Measurements from ENCODE around the gene C1QL1.
A peak's percentile ranks its signal among the peaks of the same experiment; 100 is the strongest.

C1QL1 gene

GRCh38 chr17:44914148-44914547 lies 54.0 kb downstream of the C1QL1 start:
- TF ChIP-seq CTCF (IDR thresholded peaks at IDR 0.05; ENCODE audit: borderline replicate concordance, extremely low read depth, low read length, poor library complexity, severe bottlenecking): no peak
- TF ChIP-seq EZH2 (IDR thresholded peaks at IDR 0.05; ENCODE audit: borderline replicate concordance, low read depth, low read length, severe bottlenecking): no peak
- Histone ChIP-seq H3K9ac (ENCODE audit: low read depth, low read length) (no peak overlapping the region), H3K27ac (ENCODE audit: low read length) (no peak overlapping the region), H3K36me3 (ENCODE audit: insufficient read depth, low read length) (no peaks in the 10 kb centered on the region), H3K4me2 (ENCODE audit: insufficient read depth, low read length) (no peak overlapping the region), H3K27me3 (ENCODE audit: insufficient read depth, low read length, poor library complexity) (peaks cover 2% of the 10 kb centered on the region), H3K4me3 (ENCODE audit: low read depth in 1 of 2, low read length in 2 of 2) (no peak overlapping the region), H2AFZ (ENCODE audit: low read depth, low read length) (no peak overlapping the region), H3K79me2 (ENCODE audit: insufficient read depth, low read length) (no peaks in the 10 kb centered on the region), H3K4me1 (ENCODE audit: insufficient read depth, low read length) (no peaks in the 10 kb centered on the region), H4K20me1 (ENCODE audit: insufficient read depth, low read length) (no peaks in the 10 kb centered on the region; the same call in 1 of the 2 replicates), H3K9me3 (ENCODE audit: insufficient read depth, low read length, severe bottlenecking) (no peaks in the 10 kb centered on the region)
- no peak for ATAC-seq (ENCODE audit: insufficient read depth, low read depth)
- no peak for DNase-seq

DNA sequence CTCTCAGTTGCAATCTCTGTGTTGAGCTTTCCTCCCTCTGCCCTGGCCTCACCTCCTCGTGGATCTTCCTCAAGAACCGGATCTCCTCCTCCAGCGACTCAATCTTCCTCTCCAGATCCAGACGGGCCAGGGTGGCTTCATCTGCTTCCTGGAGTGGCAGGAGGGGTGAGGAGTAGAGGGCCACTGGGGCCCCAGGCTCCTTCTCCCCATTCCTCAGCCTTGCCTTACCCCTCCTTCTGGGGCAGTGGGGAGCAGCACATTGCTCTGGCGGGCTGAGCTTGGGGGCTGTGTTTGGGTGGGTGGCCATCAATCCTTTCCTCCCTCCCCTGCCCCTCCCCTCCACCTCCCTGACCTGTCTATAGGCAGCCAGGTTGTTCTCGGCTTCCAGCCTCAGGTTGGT lies 54.4 kb downstream of the C1QL1 start:
- no peak for ATAC-seq (ENCODE audit: insufficient read depth, low read depth)
- H3K9ac ChIP-seq (ENCODE audit: low read depth, low read length): no peak overlapping the region
- no peak overlapping the region for H3K4me2 ChIP-seq (ENCODE audit: insufficient read depth, low read length)

DNA sequence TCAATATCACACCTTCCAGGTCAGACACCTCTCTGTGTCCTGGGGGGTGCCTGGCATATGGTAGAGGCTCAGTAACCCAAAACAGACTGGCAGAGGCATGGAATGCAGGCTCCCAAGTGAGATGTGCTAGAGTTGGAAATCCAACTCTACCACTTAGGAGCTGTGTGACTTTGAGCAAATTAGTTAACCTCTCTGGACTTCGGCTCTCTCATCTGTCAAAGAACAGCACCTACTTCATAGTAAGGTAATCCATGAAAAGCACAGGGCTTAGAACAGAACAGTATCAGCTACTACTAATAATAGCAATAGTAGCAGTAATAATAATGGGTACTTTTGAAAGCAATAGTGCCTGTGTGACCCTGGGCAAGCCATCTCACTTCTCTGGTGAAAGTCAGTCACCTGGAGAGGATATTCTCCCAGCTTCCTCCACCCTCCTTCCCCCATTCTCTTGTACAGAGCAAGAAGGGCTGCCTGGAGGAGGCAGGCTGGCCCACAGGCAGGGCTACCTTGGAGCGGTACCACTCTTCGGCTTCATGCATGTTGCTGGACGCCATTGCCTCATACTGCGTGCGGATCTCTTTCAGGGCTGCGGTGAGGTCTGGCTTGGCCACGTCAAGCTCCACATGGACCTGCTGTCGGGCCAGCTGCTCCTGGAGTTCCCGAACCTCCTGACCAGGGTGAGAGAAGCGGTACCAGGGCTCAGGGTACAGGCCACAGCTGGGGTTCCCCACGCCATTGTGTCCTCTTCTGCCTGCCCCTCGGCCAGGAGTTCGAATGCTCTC lies 55.1 kb downstream of the C1QL1 start:
- Histone ChIP-seq H4K20me1 (ENCODE audit: insufficient read depth, low read length) (no peaks in the 10 kb centered on the region; the same call in 1 of the 2 replicates), H3K4me1 (ENCODE audit: insufficient read depth, low read length) (no peaks in the 10 kb centered on the region), H3K9ac (ENCODE audit: low read depth, low read length) (no peak overlapping the region), H3K79me2 (ENCODE audit: insufficient read depth, low read length) (no peaks in the 10 kb centered on the region), H3K4me3 (ENCODE audit: low read depth in 1 of 2, low read length in 2 of 2) (no peak overlapping the region), H3K27ac (ENCODE audit: low read length) (no peak overlapping the region), H3K4me2 (ENCODE audit: insufficient read depth, low read length) (no peak overlapping the region), H3K36me3 (ENCODE audit: insufficient read depth, low read length) (no peaks in the 10 kb centered on the region), H3K9me3 (ENCODE audit: insufficient read depth, low read length, severe bottlenecking) (no peaks in the 10 kb centered on the region), H3K27me3 (ENCODE audit: insufficient read depth, low read length, poor library complexity) (peaks cover 2% of the 10 kb centered on the region), H2AFZ (ENCODE audit: low read depth, low read length) (no peak overlapping the region)
- no peak for TF ChIP-seq CTCF (IDR thresholded peaks at IDR 0.05; ENCODE audit: borderline replicate concordance, extremely low read depth, low read length, poor library complexity, severe bottlenecking)
- no peak for TF ChIP-seq EZH2 (IDR thresholded peaks at IDR 0.05; ENCODE audit: borderline replicate concordance, low read depth, low read length, severe bottlenecking)
- DNase-seq (no peak), ATAC-seq (ENCODE audit: insufficient read depth, low read depth) (no peak)

More for the DNA sequence above, 54.4 kb downstream of the C1QL1 start:
- H2AFZ ChIP-seq (ENCODE audit: low read depth, low read length): 0 out of 2 replicates have a peak overlapping the region, but pooled peaks have one; percentile 19
- peaks cover 2% of the 10 kb centered on the region for H3K27me3 ChIP-seq (ENCODE audit: insufficient read depth, low read length, poor library complexity)
- TF ChIP-seq CTCF (IDR thresholded peaks at IDR 0.05; ENCODE audit: borderline replicate concordance, extremely low read depth, low read length, poor library complexity, severe bottlenecking): no peak
- no peak for TF ChIP-seq EZH2 (IDR thresholded peaks at IDR 0.05; ENCODE audit: borderline replicate concordance, low read depth, low read length, severe bottlenecking)
- H3K9me3 ChIP-seq (ENCODE audit: insufficient read depth, low read length, severe bottlenecking): no peaks in the 10 kb centered on the region
- no peak for DNase-seq
- H3K36me3 ChIP-seq (ENCODE audit: insufficient read depth, low read length): no peaks in the 10 kb centered on the region
- H4K20me1 ChIP-seq (ENCODE audit: insufficient read depth, low read length): no peaks in the 10 kb centered on the region; the same call in 1 of the 2 replicates
- no peak overlapping the region for H3K27ac ChIP-seq (ENCODE audit: low read length)
- H3K79me2 ChIP-seq (ENCODE audit: insufficient read depth, low read length): no peaks in the 10 kb centered on the region
- H3K4me3 ChIP-seq (ENCODE audit: low read depth in 1 of 2, low read length in 2 of 2): no peak overlapping the region
- no peaks in the 10 kb centered on the region for H3K4me1 ChIP-seq (ENCODE audit: insufficient read depth, low read length)
